RWPE1 (cell line): ENCODE results near the gene RPL32.
A peak's percentile ranks its signal among the peaks of the same experiment; 100 is the strongest.

ENCODE experiments used
- CTCF ChIA-PET: fragments of 350-600 bp; sonication (Branson Sonifier 250); formaldehyde crosslinking; extraction: SDS; loops from one replicate; lab custom pipeline; 2021; lab: Yijun Ruan, JAX
- POLR2A ChIA-PET: fragments of 400-600 bp; formaldehyde crosslinking; extraction: SDS; loops from one replicate; lab custom pipeline; 2020; ENCODE audit warnings: antibody characterized with exemption; ENCODE audit not compliant: low non-redundant PET; lab: Yijun Ruan, JAX
- DNase-seq: peaks from one replicate; pipeline ENCODE4 v3.0.0; 2012; ENCODE audit warnings: low spot score
- H3K27ac ChIP-seq: fragments of 450-650 bp; 2 replicates; pipeline ENCODE4 v1.5.1; 2017
- CTCF ChIP-seq: fragments of 450-650 bp; conservative IDR thresholded peaks from 2 replicates; pipeline ENCODE4 v1.5.1; 2017; ENCODE audit warnings: low read depth, mild to moderate bottlenecking

Gene RPL32

GRCh38 chr3:12831301-12831866, 10.0 kb downstream of the RPL32 start:
- peak overlapping the region; percentile 76 for H3K27ac ChIP-seq
- no peak for TF ChIP-seq CTCF
- no peak for DNase-seq
- POLR2A ChIA-PET = no interaction called here
- CTCF ChIA-PET = interaction anchor here (0.7 kb wide), 1 partner anchor 696 kb away, joined by 3 read pairs; no protein-coding TSS in a partner anchor

DNA sequence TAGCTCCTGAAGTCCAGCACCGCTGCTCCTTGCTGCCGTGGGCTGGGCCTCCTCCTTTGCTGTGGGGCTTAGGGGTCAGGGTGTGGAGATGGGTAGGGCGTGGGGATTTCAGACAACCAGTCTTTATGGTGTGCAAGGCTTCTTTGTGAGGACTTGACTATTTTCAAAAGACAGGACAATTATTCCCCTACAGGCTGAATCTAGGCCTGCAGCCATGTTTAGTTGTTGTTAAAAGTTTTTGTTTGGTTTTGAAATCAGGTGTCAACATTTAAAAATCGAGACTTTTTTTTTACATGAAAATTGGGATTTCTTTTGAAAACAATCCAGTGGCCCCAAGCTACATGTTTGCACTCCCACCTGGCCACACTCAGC, 10.6 kb downstream of the RPL32 start:
- ChIA-PET CTCF (interaction anchor here (0.6 to 0.7 kb wide), 2 partner anchors 695 to 1242 kb away, joined by 3 read pairs; no protein-coding TSS in a partner anchor), POLR2A (no interaction called here)
- DNase-seq = no peak
- H3K27ac ChIP-seq = peak overlapping the region; percentile 76
- TF ChIP-seq CTCF = 0 out of 2 replicates have a peak, but pooled peaks have one; percentile 6

GRCh38 chr3:12829886-12830784, 11.2 kb downstream of the RPL32 start:
- TF ChIP-seq CTCF = no peak
- DNase-seq = no peak
- ChIA-PET POLR2A (no interaction called here), CTCF (interaction anchor here (0.6 to 1.3 kb wide), 3 partner anchors 12 to 1241 kb away, joined by 3 to 5 read pairs (median 3); partner anchors contain the start of gene RPL32)
- peak overlapping the region; percentile 76 for H3K27ac ChIP-seq

GRCh38 chr3:12829404-12829803, 12.0 kb downstream of the RPL32 start:
- TF ChIP-seq CTCF = no peak
- no peak for DNase-seq
- peak overlapping the region; percentile 76 for H3K27ac ChIP-seq
- CTCF ChIA-PET = interaction anchor here (0.7 to 1.3 kb wide), 2 partner anchors 12 to 83 kb away, joined by 3 to 5 read pairs; partner anchors contain the start of gene RPL32
- POLR2A ChIA-PET = no interaction called here

DNA sequence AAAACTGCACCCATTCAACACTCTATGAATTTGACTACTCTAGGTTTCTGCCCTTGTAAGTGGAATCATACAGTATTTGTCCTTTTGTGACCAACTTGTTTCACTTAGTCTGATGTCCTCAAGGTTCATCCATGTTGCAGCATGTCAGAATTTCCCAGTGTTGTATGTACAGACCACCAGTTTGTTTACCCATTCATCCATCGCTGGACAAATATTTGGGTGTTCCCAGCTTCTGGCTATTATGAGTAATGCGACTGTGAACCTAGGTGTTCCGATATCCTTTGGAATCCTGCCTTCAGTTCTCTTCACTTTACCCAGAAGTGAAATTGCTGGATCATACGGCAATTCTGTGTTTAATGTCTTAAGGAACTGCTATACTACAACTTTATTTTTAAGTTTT, 12.6 kb downstream of the RPL32 start:
- CTCF ChIA-PET = no interaction called here
- no peak for DNase-seq
- no peak for TF ChIP-seq CTCF
- POLR2A ChIA-PET = interaction anchor here (0.6 kb wide), 1 partner anchor 105 kb away, joined by 5 read pairs; no protein-coding TSS in a partner anchor
- peak overlapping the region; percentile 76 for H3K27ac ChIP-seq

GRCh38 chr3:12825156-12825555, 16.2 kb downstream of the RPL32 start:
- CTCF ChIA-PET = no interaction called here
- TF ChIP-seq CTCF = no peak
- POLR2A ChIA-PET = no interaction called here
- no peak for DNase-seq
- H3K27ac ChIP-seq = no peak overlapping the region
